HepG2 (cell line): ENCODE results near the gene ZNF234. TPM values are rescaled to one million over a fixed set of nuclear protein-coding genes. Genes with fewer than 3 reads are reported as not detected.

ENCODE experiments used
- ATRX ChIP-seq: sonication (generic); formaldehyde crosslinking; IDR thresholded peaks from 2 replicates; pipeline ENCODE4 v1.4.0; 2020; ENCODE audit warnings: missing genetic modification reagents, borderline replicate concordance
- CEBPG ChIP-seq: IDR thresholded peaks from 2 replicates; pipeline ENCODE4 v1.6.1; 2016
- GABPB1 ChIP-seq: IDR thresholded peaks from 2 replicates; pipeline ENCODE4 v1.6.1; 2016; ENCODE audit warnings: mild to moderate bottlenecking, missing genetic modification reagents, moderate library complexity, missing compliant biosample characterization
- GRHL1 ChIP-seq: sonication (generic); formaldehyde crosslinking; conservative IDR thresholded peaks from 2 replicates; pipeline ENCODE4 v1.8.0; 2022; ENCODE audit warnings: missing genetic modification reagents
- GTF3A ChIP-seq: sonication (generic); formaldehyde crosslinking; conservative IDR thresholded peaks from 2 replicates; pipeline ENCODE4 v1.4.0; 2020; ENCODE audit warnings: mild to moderate bottlenecking, missing genetic modification reagents
- HCFC1 ChIP-seq: fragments of 150-350 bp; IDR thresholded peaks from 2 replicates; pipeline ENCODE4 v1.6.1; 2014; ENCODE audit warnings: low read depth, low read length
- MED13 ChIP-seq: sonication (generic); formaldehyde crosslinking; IDR thresholded peaks from 2 replicates; pipeline ENCODE4 v1.5.0; 2020; ENCODE audit warnings: missing genetic modification reagents
- NFE2L1 ChIP-seq: sonication (generic); formaldehyde crosslinking; IDR thresholded peaks from 2 replicates; pipeline ENCODE4 v1.4.0; 2020; ENCODE audit warnings: missing genetic modification reagents, mild to moderate bottlenecking, borderline replicate concordance
- NRL ChIP-seq: sonication (generic); formaldehyde crosslinking; IDR thresholded peaks from 2 replicates; pipeline ENCODE4 v1.5.0; 2020; ENCODE audit warnings: missing genetic modification reagents, mild to moderate bottlenecking, moderate library complexity, borderline replicate concordance
- POGK ChIP-seq: sonication (generic); formaldehyde crosslinking; conservative IDR thresholded peaks from 2 replicates; pipeline ENCODE4 v1.8.0; 2022; ENCODE audit warnings: mild to moderate bottlenecking, moderate library complexity, missing genetic modification reagents
- POLR2A ChIP-seq, 2 experiments: IDR thresholded peaks; 2 replicates each; pipeline ENCODE4 v1.6.1; 2011; ENCODE audit warnings: low read depth in 2 of 2, low read length in 2 of 2, mild to moderate bottlenecking in 1 of 2, moderate library complexity in 1 of 2; ENCODE audit not compliant: insufficient read depth in 1 of 2
- THAP11 ChIP-seq: IDR thresholded peaks from 2 replicates; pipeline ENCODE4 v1.6.1; 2016; ENCODE audit warnings: missing biosample characterization, missing genetic modification reagents
- ZBTB10 ChIP-seq: sonication (generic); formaldehyde crosslinking; IDR thresholded peaks from 2 replicates; pipeline ENCODE4 v1.4.0; 2020; ENCODE audit warnings: missing genetic modification reagents, borderline replicate concordance
- ZIK1 ChIP-seq: sonication (generic); formaldehyde crosslinking; IDR thresholded peaks from 2 replicates; pipeline ENCODE4 v1.5.0; 2020; ENCODE audit warnings: mild to moderate bottlenecking, low read depth, missing genetic modification reagents, borderline replicate concordance
- ZNF335 ChIP-seq: sonication (generic); formaldehyde crosslinking; IDR thresholded peaks from 2 replicates; pipeline ENCODE4 v1.4.0; 2020; ENCODE audit warnings: missing genetic modification reagents
- ZNF362 ChIP-seq: sonication (generic); formaldehyde crosslinking; IDR thresholded peaks from 2 replicates; pipeline ENCODE4 v1.4.0; 2020; ENCODE audit warnings: missing genetic modification reagents, mild to moderate bottlenecking, borderline replicate concordance
- ZNF451 ChIP-seq: sonication (generic); formaldehyde crosslinking; IDR thresholded peaks from 2 replicates; pipeline ENCODE4 v1.5.0; 2020; ENCODE audit warnings: mild to moderate bottlenecking, missing genetic modification reagents
- ZNF678 ChIP-seq: sonication (generic); formaldehyde crosslinking; IDR thresholded peaks from 2 replicates; pipeline ENCODE4 v1.4.0; 2020; ENCODE audit warnings: mild to moderate bottlenecking, missing genetic modification reagents
- ZNF790 ChIP-seq: sonication (generic); formaldehyde crosslinking; IDR thresholded peaks from 2 replicates; pipeline ENCODE4 v1.8.0; 2022; ENCODE audit warnings: missing genetic modification reagents, mild to moderate bottlenecking, borderline replicate concordance
- ZUFSP ChIP-seq: sonication (generic); formaldehyde crosslinking; IDR thresholded peaks from 2 replicates; pipeline ENCODE4 v1.9.0; 2021; ENCODE audit warnings: missing genetic modification reagents, mild to moderate bottlenecking, borderline replicate concordance
- polyA plus RNA-seq, 8 experiments: library from polyadenylated mRNA; depleted of rRNA in 3 of 8; stranded (reverse) in 7 of 8; unstranded in 1 of 8; fragments of >200 nt; fragmentation: Illumina TruSeq in 4 of 8; extraction: Trizol in 4 of 8; gene quantifications; 2 replicates each; pipeline versions ENCODE4 v1.2.1 to v1.2.3, GENCODE V29; 2011 to 2016; ENCODE audit warnings: low read depth in 4 of 8, missing spikeins in 1 of 8, mixed read lengths in 1 of 8; ENCODE audit not compliant: insufficient read depth in 1 of 8
- total RNA-seq, 5 experiments: library from RNA; depleted of rRNA; stranded (reverse); fragments of >200 nt; fragmentation: Illumina TruSeq; extraction: Trizol; gene quantifications; 2 replicates each; pipeline ENCODE4 v1.2.3, GENCODE V29; 2016; ENCODE audit warnings: low read depth in 1 of 5

Gene ZNF234
- total and polyA plus RNA-seq, 2 of the 13 experiments (the other 11 are each of a cell fraction or from before 2014, with no cell fraction given): 3.5 to 11.2 TPM

GRCh38 chr19:44141191-44142058 lies at the start of gene ZNF234 (continued):
- TF ChIP-seq GRHL1 (CRISPR knock-in tag): no peak
- TF ChIP-seq POLR2A (IDR thresholded peaks at IDR 0.05; ENCODE audit: insufficient read depth in 1 of 2, low read depth in 2 of 2, low read length in 2 of 2): peak; percentile 58 to 83; a peak in 3 of 4 replicates
- no peak; the same call in 1 of the 2 replicates for TF ChIP-seq NRL
- TF ChIP-seq ATRX (CRISPR knock-in tag): no peak
- TF ChIP-seq CEBPG (CRISPR knock-in tag): 0 out of 2 replicates have a peak, but pooled peaks have one; percentile 13
- TF ChIP-seq ZNF678 (CRISPR knock-in tag): no peak
- peak; percentile 96 for TF ChIP-seq GABPB1
- TF ChIP-seq ZIK1 (CRISPR knock-in tag): no peak
- no peak for TF ChIP-seq MED13
- TF ChIP-seq ZNF451: no peak
- TF ChIP-seq THAP11 (CRISPR knock-in tag): peak; percentile 99
- TF ChIP-seq HCFC1: peak; percentile 87
- peak; percentile 99 for TF ChIP-seq ZNF335 (CRISPR knock-in tag)
- no peak for TF ChIP-seq POGK (CRISPR knock-in tag)
- no peak for TF ChIP-seq ZBTB10 (CRISPR knock-in tag)
- no peak for TF ChIP-seq ZUFSP (CRISPR knock-in tag)
- TF ChIP-seq GTF3A: no peak
- TF ChIP-seq ZNF790 (CRISPR knock-in tag): 0 out of 2 replicates have a peak, but pooled peaks have one; percentile 71
- no peak for TF ChIP-seq ZNF362 (CRISPR knock-in tag)
- no peak for TF ChIP-seq NFE2L1 (CRISPR knock-in tag)
